Urinary bladder (tissue), 4 donors: ENCODE measurements around the gene PRRX1. TPM values are rescaled to one million over a fixed set of nuclear protein-coding genes. Genes with fewer than 3 reads are reported as not detected.

Source experiments
- DNase-seq: peaks from one replicate; pipeline ENCODE4 v3.0.0-alpha.2; 2015; ENCODE audit errors: extremely low spot score
- H3K27ac ChIP-seq: one replicate; pipeline ENCODE4 v1.5.1; 2013; ENCODE audit warnings: low read depth, mild to moderate bottlenecking, moderate library complexity
- H3K36me3 ChIP-seq: one replicate; pipeline ENCODE4 v1.6.1; 2013; ENCODE audit warnings: mild to moderate bottlenecking, moderate library complexity; ENCODE audit not compliant: insufficient read depth
- H3K4me1 ChIP-seq: one replicate; pipeline ENCODE4 v1.6.1; 2013; ENCODE audit warnings: mild to moderate bottlenecking, moderate library complexity; ENCODE audit not compliant: insufficient read depth
- H3K4me3 ChIP-seq: one replicate; pipeline ENCODE4 v1.5.1; 2013; ENCODE audit warnings: low read depth, low read length
- WGBS: extraction: QIAGEN DNeasy Blood & Tissue Kit; methylation state at CpG from one replicate; pipeline ENCODE4 v1.1.7; 2013; 5-methylcytosine and 5-hydroxymethylcytosine counted together
- polyA plus RNA-seq: library from polyadenylated mRNA; stranded (reverse); fragments of 200-250 nt; gene quantifications from one replicate; pipeline ENCODE4 v1.2.3, GENCODE V29; 2013
- total RNA-seq: library from RNA; depleted of rRNA; stranded (reverse); fragments of >200 nt; gene quantifications from one replicate; pipeline ENCODE4 v1.2.3, GENCODE V29; 2014
- donor health status: healthy with polysubstance abuse.
- donor health status: healthy.

Gene PRRX1
- total and polyA plus RNA-seq, 2 donors, result 10.6 to 85.2 TPM

DNA sequence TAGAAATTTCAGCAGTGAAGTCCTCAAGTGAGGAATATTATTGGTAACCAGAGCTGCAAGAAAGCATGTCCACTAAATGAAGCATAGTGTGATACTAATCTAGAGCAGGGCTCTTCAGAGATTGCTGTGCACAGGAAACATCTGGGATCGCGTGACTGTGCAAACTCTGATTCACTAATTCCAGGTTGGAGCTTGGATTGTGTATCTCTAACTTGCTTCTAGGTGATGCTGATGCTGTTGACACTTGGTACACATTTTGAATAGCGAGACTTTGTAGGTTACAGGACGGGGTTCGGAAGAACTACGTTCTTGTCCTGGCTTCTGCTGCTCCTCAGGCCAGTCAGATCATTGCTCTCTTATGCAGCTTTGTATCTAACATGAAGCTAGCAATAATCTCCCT, 66.5 kb downstream of the PRRX1 start:
- Histone ChIP-seq H3K4me1 (no peaks in the 10 kb centered on the region), H3K27ac (no peak overlapping the region), H3K4me3 (no peak overlapping the region), H3K36me3 (no peaks in the 10 kb centered on the region)
- 52% methylated on average over 6 of the region's 6 CpGs for WGBS
- DNase-seq, result no peak

GRCh38 chr1:170731566-170732251, 67.8 kb downstream of the PRRX1 start:
- WGBS, result 64% methylated on average over 4 of the region's 4 CpGs
- H3K27ac ChIP-seq, result no peak overlapping the region
- DNase-seq, result no peak
- no peak overlapping the region for H3K4me3 ChIP-seq
- H3K36me3 ChIP-seq, result no peaks in the 10 kb centered on the region
- H3K4me1 ChIP-seq, result no peaks in the 10 kb centered on the region

DNA sequence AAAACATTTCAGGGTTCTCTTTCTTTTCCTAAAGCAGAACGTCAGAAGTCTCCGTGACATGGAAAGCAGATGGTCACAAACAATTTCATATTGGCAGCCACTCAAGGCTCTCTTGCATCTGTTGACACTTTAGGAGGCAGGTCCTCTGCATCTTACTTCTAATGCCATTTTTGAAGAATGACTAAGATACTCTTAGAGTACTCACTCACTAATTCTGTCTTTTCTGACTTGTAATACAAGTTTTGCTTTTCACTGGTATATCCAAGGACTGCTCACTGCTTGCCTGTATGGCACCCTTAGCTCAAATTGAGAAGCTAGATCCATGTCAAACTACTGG, 68.3 kb downstream of the PRRX1 start:
- Histone ChIP-seq H3K27ac (no peak overlapping the region), H3K4me3 (no peak overlapping the region), H3K36me3 (no peaks in the 10 kb centered on the region), H3K4me1 (no peaks in the 10 kb centered on the region)
- no peak for DNase-seq
- WGBS, result 31% methylated on average over 2 of the region's 2 CpGs

DNA sequence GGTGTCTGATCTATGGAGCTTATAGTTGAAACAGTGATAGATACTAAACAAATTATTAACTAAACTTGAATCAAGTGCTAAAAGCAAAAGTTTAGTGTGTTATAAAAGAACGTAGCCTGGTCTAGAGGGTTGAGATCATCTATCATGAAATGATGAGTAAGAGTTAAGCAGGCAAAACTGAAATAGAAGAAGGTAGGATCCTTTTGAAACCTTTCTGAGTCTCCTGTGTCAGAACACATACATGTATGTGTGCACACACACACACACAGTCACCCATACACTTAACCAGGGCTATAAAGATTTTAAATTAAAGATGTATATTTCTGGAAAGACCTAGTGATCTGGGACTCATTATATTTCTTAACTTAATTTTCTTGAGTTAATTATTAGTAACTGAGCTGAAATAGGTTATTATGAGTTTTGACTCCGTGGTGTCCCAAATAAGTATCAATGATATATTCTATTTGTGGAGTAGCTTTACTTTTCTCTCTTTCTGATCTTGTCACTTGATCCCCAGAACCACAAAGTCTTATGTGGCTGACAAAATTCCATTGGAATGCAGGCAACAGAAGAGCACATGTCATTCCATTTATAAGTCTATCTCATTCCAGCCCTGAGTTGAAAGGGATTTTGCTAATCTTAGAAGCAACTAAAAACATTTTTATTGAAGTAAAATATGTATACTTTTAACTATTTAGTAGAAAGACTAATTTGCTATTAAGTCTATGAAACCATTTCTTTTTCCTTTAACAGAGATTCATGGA, 70.7 kb downstream of the PRRX1 start:
- DNase-seq, result no peak
- Histone ChIP-seq H3K27ac (no peak overlapping the region), H3K4me3 (no peak overlapping the region), H3K36me3 (no peaks in the 10 kb centered on the region), H3K4me1 (no peaks in the 10 kb centered on the region)
- 76% methylated on average over 2 of the region's 2 CpGs for WGBS

DNA sequence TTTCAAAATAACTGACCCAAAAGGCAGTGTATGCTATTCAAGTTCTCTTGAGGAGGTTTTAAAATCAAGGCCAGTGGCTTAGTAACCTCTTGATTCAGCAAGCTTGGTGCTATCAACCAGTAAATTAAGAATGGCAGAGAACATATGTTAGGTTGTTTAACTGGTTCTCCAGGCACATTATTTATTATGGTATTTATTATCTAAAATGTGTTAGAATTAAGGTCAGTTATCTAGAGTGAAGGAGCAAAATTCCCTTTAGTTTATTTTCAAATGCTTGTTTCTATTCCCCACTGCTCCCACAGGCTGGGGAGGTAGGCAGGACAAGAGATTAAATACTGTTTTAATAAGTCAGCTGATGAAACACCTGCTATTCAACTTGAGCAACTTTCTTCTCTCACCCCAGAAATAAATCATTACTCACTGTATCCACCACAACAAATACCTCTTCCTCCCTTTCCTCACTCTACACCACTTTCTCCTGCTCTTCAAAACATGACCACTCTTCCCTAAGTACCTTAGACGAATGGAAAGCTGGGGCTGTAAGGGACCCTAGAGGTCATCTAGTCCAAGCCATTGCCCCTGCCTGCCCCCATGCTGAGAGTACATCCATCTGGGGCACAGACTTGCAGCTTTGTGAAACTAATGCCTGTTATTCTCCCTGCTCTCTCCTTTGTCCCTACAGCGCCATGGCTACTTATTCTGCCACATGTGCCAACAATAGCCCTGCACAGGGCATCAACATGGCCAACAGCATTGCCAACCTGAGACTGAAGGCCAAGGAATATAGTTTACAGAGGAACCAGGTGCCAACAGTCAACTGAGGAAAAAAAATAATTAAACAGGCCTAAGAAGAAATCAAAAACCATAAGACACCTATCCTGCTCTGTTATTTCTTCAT, 71.7 kb downstream of the PRRX1 start:
- WGBS, result 70% methylated on average over 2 of the region's 2 CpGs
- Histone ChIP-seq H3K36me3 (no peaks in the 10 kb centered on the region), H3K27ac (no peak overlapping the region), H3K4me3 (no peak overlapping the region), H3K4me1 (no peaks in the 10 kb centered on the region)
- no peak for DNase-seq

- Histone ChIP-seq H3K4me3 (no peak overlapping the region), H3K36me3 (no peaks in the 10 kb centered on the region), H3K27ac (no peak overlapping the region), H3K4me1 (no peaks in the 10 kb centered on the region)
- DNase-seq, result no peak
- WGBS, result 93% methylated on average over 1 of the region's 1 CpG
These were observed 75.9 kb downstream of the PRRX1 start for GRCh38 chr1:170739803-170740202.

DNA sequence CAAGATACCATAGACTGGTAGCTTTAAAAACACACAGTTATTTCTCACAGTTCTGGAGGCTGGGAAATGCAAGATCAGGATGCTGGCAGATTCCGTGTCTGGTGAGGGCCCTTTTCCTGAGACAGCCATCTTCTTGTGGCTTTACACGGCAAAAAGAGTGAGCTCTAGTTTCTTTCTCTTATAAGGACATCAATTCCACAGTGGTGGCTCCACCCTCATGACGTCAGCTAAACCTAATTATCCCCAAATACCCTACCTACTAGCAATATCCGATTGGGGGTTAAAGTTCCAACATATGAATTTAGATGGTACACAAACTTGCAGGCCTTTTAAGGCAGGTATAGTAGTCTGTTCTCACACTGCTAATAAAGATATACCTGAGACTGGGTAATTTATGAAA, 77.7 kb downstream of the PRRX1 start:
- no peaks in the 10 kb centered on the region for H3K4me1 ChIP-seq
- no peak for DNase-seq
- 77% methylated on average over 4 of the region's 4 CpGs for WGBS
- no peak overlapping the region for H3K4me3 ChIP-seq
- no peak overlapping the region for H3K27ac ChIP-seq
- H3K36me3 ChIP-seq, result no peaks in the 10 kb centered on the region

DNA sequence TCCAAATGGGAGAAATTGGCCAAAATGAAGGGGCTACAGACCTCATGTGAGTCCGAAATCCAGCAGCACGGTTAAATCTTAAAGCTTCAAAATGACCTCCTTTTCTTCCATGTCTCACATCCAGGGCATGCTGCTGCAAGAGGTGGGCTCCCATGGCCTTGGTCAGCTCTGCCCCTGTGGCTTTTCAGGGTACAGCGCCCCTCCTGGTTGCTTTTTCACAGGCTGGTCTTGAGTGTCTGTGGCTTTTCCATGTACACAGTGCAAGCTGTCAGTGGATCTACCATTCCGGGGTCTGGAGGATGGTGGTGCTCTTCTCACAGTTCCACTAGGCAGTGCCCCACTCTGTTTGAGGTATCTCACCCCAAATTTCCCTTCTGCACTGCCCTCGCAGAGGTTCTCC, 78.7 kb downstream of the PRRX1 start:
- Histone ChIP-seq H3K36me3 (no peaks in the 10 kb centered on the region), H3K4me3 (no peak overlapping the region), H3K27ac (no peak overlapping the region), H3K4me1 (no peaks in the 10 kb centered on the region)
- no peak for DNase-seq
- WGBS, result 94% methylated on average over 5 of the region's 5 CpGs

DNA sequence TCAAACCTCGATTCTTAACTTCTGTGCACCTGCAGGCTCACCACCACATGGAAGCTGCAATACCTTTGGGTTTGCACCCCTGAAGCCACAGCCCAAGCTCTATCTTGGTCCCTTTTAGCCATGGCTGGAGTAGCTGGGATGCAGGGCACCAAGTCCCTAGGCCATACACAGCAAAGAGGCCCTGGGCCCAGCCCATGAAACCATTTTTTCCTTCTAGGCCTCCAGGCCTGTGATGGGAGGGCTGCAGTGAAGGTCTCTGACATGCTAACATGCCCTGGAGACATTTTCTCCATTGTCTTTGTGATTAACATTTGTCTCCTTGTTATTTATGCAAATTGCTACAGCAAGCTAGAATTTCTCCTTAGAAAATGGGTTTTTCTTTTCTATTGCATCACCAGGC, 79.2 kb downstream of the PRRX1 start:
- Histone ChIP-seq H3K4me1 (no peaks in the 10 kb centered on the region), H3K36me3 (no peaks in the 10 kb centered on the region), H3K27ac (no peak overlapping the region), H3K4me3 (no peak overlapping the region)
- WGBS, result 90% methylated on average over 1 of the region's 1 CpG
- DNase-seq, result no peak

DNA sequence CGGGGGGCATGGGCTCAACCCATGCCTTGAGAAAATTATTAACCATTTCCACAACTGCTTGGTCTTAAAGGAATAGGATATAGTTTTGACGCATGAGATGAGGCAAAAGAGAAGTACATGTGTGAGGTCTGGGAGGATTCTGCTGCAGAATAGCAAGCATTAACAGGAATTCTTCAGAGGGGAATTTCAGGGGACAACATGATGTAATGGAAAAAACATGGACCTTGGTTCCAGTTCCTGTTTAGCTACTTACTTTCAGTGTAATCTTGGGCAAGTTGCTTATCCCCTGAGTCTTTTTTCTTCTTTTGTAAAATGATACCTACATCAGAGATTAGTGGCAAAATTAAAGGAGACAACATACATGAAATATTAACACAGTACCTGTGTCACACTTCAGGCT, 85.6 kb downstream of the PRRX1 start:
- WGBS, result 42% methylated on average over 2 of the region's 2 CpGs
- no peak for DNase-seq
- Histone ChIP-seq H3K36me3 (no peaks in the 10 kb centered on the region), H3K4me3 (no peak overlapping the region), H3K4me1 (no peaks in the 10 kb centered on the region), H3K27ac (no peak overlapping the region)

DNA sequence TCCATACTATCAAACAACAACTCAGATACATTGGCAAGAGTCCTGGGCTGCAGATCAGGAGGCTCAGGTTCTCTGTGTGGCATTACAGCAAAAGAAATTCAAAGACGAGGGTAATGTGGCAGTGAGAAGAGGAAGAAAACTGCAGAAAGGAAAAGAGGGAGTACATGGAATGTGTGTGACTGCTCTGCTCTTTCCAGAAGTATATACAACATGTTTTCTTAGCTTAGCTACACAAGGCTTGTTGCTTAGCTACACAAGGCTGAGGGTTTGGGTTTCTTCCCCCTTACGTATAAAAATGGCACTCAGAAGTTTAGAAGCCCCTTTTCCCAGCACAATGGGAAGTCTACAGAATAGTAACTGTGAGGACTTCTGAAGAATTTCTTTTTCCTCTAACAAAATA, 86.0 kb downstream of the PRRX1 start:
- 34% methylated on average over 2 of the region's 2 CpGs for WGBS
- DNase-seq, result no peak
- Histone ChIP-seq H3K27ac (no peak overlapping the region), H3K4me3 (no peak overlapping the region), H3K36me3 (no peaks in the 10 kb centered on the region), H3K4me1 (no peaks in the 10 kb centered on the region)

GRCh38 chr1:170755795-170756194, 91.9 kb downstream of the PRRX1 start:
- DNase-seq, result no peak
- no peaks in the 10 kb centered on the region for H3K36me3 ChIP-seq
- H3K27ac ChIP-seq, result no peak overlapping the region
- WGBS, result 51% methylated on average over 3 of the region's 3 CpGs
- H3K4me3 ChIP-seq, result no peak overlapping the region
- no peaks in the 10 kb centered on the region for H3K4me1 ChIP-seq

GRCh38 chr1:170758992-170759391, 95.1 kb downstream of the PRRX1 start:
- Histone ChIP-seq H3K4me3 (no peak overlapping the region), H3K36me3 (no peaks in the 10 kb centered on the region), H3K4me1 (no peaks in the 10 kb centered on the region), H3K27ac (no peak overlapping the region)
- 90% methylated on average over 2 of the region's 2 CpGs for WGBS
- no peak for DNase-seq

GRCh38 chr1:170765279-170765678, 101.3 kb downstream of the PRRX1 start:
- DNase-seq, result no peak
- 74% methylated on average over 1 of the region's 1 CpG for WGBS
- Histone ChIP-seq H3K4me1 (no peaks in the 10 kb centered on the region), H3K4me3 (no peak overlapping the region), H3K27ac (no peak overlapping the region), H3K36me3 (no peaks in the 10 kb centered on the region)
